ENCODE data around the gene PAFAH1B1. TPM values are rescaled to one million over a fixed set of nuclear protein-coding genes. Genes with fewer than 3 reads are reported as not detected.
"Not testable (repeated sequence)": the region's sequence is repeated elsewhere in the genome, so short reads cannot be mapped to it uniquely, and the experiment has no call there.

PAFAH1B1 gene
- total and polyA plus RNA-seq, 4 donors: 121 to 334 (median 230) TPM

DNA sequence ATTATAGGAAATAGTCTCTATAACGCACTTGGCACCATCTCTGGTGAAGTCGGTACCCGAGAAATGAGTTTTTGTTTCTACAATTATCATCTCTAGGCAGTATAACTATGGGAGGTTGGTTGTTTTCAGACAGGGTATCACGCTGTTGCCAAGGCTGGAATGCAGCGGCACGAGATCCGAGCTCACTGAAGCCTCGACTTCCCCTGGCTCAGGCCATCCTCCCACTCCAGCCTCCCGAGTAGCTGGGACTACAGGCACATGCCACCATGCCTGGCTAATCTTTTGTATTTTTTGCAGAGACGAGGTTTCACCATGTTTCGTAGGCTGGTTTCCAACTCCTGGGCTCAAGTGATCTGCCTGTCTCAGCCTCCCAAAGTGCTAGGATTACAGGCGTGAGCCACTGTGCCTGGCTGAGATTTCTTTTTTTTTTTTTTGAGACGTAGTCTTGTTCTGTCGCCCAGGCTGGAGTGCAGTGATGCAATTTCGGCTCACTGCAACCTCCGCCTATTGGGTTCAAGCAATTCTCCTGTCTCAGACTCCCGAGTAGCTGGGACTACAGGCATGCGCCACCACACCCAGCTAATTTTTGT is 105.9 kb downstream of the PAFAH1B1 start:
- peaks cover 100% of the 10 kb centered on the region for H3K36me3 ChIP-seq (ENCODE audit: control insufficient read depth, insufficient read depth, low read length)
- DNase-seq (ENCODE audit: low read depth in 4 of 6, low spot score in 6 of 6); H3K4me1 ChIP-seq (ENCODE audit: control insufficient read depth, insufficient read depth, low read length); H3K9me3 ChIP-seq (ENCODE audit: control insufficient read depth, insufficient read depth, low read length); H3K4me3 ChIP-seq (ENCODE audit: low read depth, low read length); H3K27ac ChIP-seq (ENCODE audit: low read depth, low read length); H3K27me3 ChIP-seq (ENCODE audit: control insufficient read depth, insufficient read depth, low read length): not testable (repeated sequence)
- 99% methylated on average over 13 of the region's 18 CpGs for WGBS (ENCODE audit: insufficient coverage)

DNA sequence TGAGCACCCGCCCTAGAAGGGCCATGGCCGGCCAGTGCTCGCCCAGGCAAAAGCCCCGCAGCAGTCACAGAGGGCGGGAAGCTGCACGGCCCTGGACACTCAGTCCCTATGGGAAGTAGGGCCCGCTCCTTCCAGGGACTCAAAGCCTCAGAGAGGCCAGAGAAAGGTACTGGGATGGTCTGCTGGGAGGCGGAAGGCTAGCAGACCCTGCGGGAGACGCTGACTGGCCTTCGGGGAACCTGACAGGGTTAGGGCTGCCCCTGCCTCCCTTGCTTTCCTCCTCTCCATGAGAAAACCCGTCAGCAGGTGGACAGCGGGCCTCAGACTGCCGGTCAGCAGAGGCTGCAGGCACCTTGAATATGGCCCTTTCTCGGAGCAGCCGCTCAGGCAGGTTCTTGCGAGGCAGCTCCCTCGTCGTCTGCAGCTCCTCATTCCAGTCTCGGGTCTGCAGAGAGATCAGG is 106.6 kb downstream of the PAFAH1B1 start:
- no peak for DNase-seq (ENCODE audit: low read depth in 4 of 6, low spot score in 6 of 6)
- WGBS (ENCODE audit: insufficient coverage): 89% methylated on average over 20 of the region's 20 CpGs
- no peak overlapping the region for H3K27ac ChIP-seq (ENCODE audit: low read depth, low read length)
- peaks cover 100% of the 10 kb centered on the region for H3K36me3 ChIP-seq (ENCODE audit: control insufficient read depth, insufficient read depth, low read length)
- H3K4me3 ChIP-seq (ENCODE audit: low read depth, low read length): no peak overlapping the region
- no peaks in the 10 kb centered on the region for H3K27me3 ChIP-seq (ENCODE audit: control insufficient read depth, insufficient read depth, low read length)
- no peaks in the 10 kb centered on the region for H3K4me1 ChIP-seq (ENCODE audit: control insufficient read depth, insufficient read depth, low read length)
- H3K9me3 ChIP-seq (ENCODE audit: control insufficient read depth, insufficient read depth, low read length): no peaks in the 10 kb centered on the region

DNA sequence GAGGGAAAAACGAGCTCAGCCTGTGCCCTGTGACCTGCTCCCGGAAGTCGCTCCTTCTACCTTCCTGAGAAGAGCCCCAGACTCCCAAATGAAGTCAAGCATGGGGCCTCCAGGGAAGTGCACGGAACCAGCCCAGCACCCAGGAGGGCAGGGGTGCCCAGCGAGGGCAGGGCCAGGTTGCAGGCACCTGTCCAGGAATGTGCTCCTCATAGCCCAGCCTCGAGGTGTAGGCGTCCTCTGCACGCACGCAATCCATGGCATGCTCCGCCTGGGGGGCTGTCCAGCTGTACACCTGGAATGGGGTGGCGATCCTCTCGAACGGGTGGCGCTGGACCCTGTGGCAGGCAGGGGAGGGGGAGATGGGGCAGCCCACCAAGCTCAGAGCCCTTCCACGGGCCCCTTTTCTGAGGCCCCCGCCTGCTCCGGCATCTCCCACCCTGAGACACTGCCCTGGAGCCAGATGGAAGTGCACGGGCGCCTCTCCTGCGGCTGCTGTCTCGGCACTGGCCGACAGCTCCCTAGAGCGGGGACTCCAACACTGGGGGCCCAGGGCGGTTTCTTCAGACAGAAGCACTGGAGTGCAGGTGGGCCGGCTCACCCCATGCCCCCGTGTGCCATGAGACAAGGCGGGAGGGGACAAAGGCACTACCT is 107.2 kb downstream of the PAFAH1B1 start:
- Histone ChIP-seq H3K27ac (ENCODE audit: low read depth, low read length) (no peak overlapping the region), H3K36me3 (ENCODE audit: control insufficient read depth, insufficient read depth, low read length) (peaks cover 98% of the 10 kb centered on the region), H3K4me1 (ENCODE audit: control insufficient read depth, insufficient read depth, low read length) (no peaks in the 10 kb centered on the region), H3K4me3 (ENCODE audit: low read depth, low read length) (no peak overlapping the region), H3K27me3 (ENCODE audit: control insufficient read depth, insufficient read depth, low read length) (no peaks in the 10 kb centered on the region), H3K9me3 (ENCODE audit: control insufficient read depth, insufficient read depth, low read length) (no peaks in the 10 kb centered on the region)
- 96% methylated on average over 26 of the region's 27 CpGs for WGBS (ENCODE audit: insufficient coverage)
- DNase-seq (ENCODE audit: low read depth in 4 of 6, low spot score in 6 of 6): no peak

DNA sequence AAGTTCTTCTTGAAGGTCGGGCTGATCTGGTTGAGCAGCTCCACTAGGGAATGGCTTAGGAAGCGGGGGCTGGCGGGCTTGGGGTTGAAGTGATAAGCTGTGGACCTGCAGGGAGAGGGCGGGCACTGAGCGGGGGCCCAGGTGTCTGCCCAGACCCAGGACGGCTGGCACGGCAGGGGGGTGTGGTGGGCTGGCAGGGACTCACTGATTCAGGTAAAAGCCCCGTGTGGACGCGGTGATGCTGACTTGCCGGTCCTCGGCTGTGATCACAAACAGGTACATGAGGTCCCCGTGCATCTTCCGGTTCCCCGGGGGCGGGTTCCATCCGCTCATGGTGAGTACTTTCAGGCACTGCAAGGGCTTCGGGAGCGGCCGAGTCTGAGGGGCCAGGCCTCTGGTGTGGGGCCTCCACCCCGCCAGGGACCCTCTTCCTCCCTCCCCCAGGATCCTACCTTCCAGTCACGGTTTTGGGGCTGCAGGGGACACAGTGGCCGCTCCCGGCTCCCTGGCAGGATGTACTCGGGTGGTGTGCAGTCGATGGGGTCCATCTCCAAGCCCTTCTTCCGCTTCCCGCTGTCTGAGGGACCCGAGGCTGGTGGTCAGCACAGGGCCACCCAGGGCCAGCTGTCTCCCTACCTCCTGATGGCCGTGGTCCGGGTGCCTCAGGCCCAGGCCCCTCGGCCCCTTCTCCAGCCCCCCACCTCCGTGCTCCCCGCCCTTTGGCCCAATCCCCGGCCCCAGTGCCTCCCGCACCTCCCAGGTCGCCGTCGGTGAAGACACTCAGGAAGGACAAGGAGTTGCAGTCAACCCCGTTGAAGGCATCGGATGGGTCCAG is 107.9 kb downstream of the PAFAH1B1 start:
- Histone ChIP-seq H3K27me3 (ENCODE audit: control insufficient read depth, insufficient read depth, low read length) (no peaks in the 10 kb centered on the region), H3K4me1 (ENCODE audit: control insufficient read depth, insufficient read depth, low read length) (no peaks in the 10 kb centered on the region), H3K36me3 (ENCODE audit: control insufficient read depth, insufficient read depth, low read length) (peaks cover 94% of the 10 kb centered on the region), H3K27ac (ENCODE audit: low read depth, low read length) (no peak overlapping the region), H3K9me3 (ENCODE audit: control insufficient read depth, insufficient read depth, low read length) (no peaks in the 10 kb centered on the region), H3K4me3 (ENCODE audit: low read depth, low read length) (no peak overlapping the region)
- DNase-seq (ENCODE audit: low read depth in 4 of 6, low spot score in 6 of 6): no peak
- WGBS (ENCODE audit: insufficient coverage): 94% methylated on average over 39 of the region's 41 CpGs

DNA sequence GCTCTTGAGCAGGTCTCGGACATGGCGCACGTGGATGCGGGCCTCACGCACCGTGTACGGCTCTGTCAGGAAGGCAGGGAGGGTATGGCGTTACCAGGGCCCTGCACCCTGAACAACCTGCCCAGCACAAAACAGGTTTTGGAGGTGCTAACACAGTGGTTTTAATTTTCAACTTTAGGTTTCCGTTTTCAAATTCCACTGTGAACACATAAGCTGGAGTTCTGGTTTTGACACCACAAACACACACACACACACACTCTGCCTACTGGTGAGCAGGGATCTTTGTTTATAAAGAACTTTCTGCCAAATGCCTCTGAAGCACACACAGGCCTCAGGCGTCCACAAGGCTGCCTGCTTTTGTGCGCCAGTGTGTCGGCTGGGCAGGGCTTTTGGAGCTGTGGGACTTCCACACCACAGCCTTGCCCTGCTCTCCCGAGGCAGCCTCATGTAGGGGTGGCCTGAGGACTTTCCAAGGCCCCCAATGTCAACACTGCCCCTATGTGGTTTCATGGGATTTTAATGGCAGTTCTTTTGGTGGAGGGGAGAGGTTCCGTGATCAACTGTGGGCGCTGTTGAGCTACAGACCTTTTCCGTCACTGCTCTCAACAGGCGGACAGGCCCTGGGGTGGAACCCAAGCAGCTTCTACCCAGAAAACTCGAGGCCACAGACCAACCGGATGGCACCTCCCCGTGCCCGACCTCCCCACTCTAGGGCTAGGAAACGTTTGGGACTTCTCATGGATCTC is 108.7 kb downstream of the PAFAH1B1 start:
- H3K36me3 ChIP-seq (ENCODE audit: control insufficient read depth, insufficient read depth, low read length): peaks cover 94% of the 10 kb centered on the region
- H3K4me1 ChIP-seq (ENCODE audit: control insufficient read depth, insufficient read depth, low read length): peaks cover 4% of the 10 kb centered on the region
- no peak overlapping the region for H3K4me3 ChIP-seq (ENCODE audit: low read depth, low read length)
- no peak for DNase-seq (ENCODE audit: low read depth in 4 of 6, low spot score in 6 of 6)
- WGBS (ENCODE audit: insufficient coverage): 86% methylated on average over 20 of the region's 22 CpGs
- no peaks in the 10 kb centered on the region for H3K9me3 ChIP-seq (ENCODE audit: control insufficient read depth, insufficient read depth, low read length)
- no peak overlapping the region for H3K27ac ChIP-seq (ENCODE audit: low read depth, low read length)
- no peaks in the 10 kb centered on the region for H3K27me3 ChIP-seq (ENCODE audit: control insufficient read depth, insufficient read depth, low read length)

DNA sequence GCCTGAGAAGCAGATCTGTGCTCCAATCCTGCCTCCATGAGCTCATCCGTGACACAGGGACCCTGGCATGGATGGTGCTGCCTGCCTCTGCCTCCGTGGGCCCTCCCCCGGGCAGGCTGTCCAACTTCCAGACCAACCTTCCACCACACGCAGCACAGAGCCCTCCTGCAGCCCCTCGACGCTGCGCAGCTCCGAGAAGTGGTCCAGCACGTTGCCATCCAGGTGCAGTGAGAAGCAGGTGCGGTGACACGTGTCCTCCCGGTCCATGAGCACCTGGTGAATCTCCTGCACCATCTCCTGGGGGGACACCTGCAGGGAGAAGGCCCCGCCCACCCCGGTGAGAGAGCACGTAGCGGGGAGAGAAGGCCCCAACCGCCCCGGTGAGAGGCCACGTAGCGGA is 109.7 kb downstream of the PAFAH1B1 start:
- no peaks in the 10 kb centered on the region for H3K9me3 ChIP-seq (ENCODE audit: control insufficient read depth, insufficient read depth, low read length)

DNA sequence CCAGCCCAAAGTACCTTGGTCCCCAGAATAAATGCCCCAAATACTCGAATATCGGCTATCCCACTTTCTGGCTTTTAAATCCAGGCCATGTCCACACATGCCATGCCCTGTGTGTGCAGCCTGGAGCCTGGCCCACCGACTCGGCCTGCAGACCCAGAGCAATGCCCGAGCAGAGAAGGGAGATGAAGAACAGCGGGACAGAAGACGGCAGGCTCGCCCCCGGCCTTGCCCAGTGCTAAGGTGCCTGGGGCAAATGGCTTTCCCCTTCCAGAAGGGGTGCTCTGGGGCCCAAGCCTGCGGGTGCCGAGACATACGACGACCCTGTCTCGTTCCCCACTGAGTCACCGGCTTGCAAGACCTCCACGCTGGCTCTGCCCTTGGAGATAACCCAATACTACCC is 110.2 kb downstream of the PAFAH1B1 start:
- Histone ChIP-seq H3K4me3 (ENCODE audit: low read depth, low read length) (no peak overlapping the region), H3K4me1 (ENCODE audit: control insufficient read depth, insufficient read depth, low read length) (peaks cover 18% of the 10 kb centered on the region), H3K9me3 (ENCODE audit: control insufficient read depth, insufficient read depth, low read length) (no peaks in the 10 kb centered on the region), H3K36me3 (ENCODE audit: control insufficient read depth, insufficient read depth, low read length) (peaks cover 93% of the 10 kb centered on the region), H3K27ac (ENCODE audit: low read depth, low read length) (no peak overlapping the region), H3K27me3 (ENCODE audit: control insufficient read depth, insufficient read depth, low read length) (no peaks in the 10 kb centered on the region)
- WGBS (ENCODE audit: insufficient coverage): 96% methylated on average over 16 of the region's 16 CpGs
- DNase-seq (ENCODE audit: low read depth in 4 of 6, low spot score in 6 of 6): no peak

More for the DNA sequence above, 109.7 kb downstream of the PAFAH1B1 start:
- H3K4me1 ChIP-seq (ENCODE audit: control insufficient read depth, insufficient read depth, low read length): peaks cover 14% of the 10 kb centered on the region
- no peak overlapping the region for H3K27ac ChIP-seq (ENCODE audit: low read depth, low read length)
- DNase-seq (ENCODE audit: low read depth in 4 of 6, low spot score in 6 of 6): no peak
- WGBS (ENCODE audit: insufficient coverage): 91% methylated on average over 19 of the region's 20 CpGs
- no peaks in the 10 kb centered on the region for H3K27me3 ChIP-seq (ENCODE audit: control insufficient read depth, insufficient read depth, low read length)
- peaks cover 93% of the 10 kb centered on the region for H3K36me3 ChIP-seq (ENCODE audit: control insufficient read depth, insufficient read depth, low read length)
- no peak overlapping the region for H3K4me3 ChIP-seq (ENCODE audit: low read depth, low read length)

DNA sequence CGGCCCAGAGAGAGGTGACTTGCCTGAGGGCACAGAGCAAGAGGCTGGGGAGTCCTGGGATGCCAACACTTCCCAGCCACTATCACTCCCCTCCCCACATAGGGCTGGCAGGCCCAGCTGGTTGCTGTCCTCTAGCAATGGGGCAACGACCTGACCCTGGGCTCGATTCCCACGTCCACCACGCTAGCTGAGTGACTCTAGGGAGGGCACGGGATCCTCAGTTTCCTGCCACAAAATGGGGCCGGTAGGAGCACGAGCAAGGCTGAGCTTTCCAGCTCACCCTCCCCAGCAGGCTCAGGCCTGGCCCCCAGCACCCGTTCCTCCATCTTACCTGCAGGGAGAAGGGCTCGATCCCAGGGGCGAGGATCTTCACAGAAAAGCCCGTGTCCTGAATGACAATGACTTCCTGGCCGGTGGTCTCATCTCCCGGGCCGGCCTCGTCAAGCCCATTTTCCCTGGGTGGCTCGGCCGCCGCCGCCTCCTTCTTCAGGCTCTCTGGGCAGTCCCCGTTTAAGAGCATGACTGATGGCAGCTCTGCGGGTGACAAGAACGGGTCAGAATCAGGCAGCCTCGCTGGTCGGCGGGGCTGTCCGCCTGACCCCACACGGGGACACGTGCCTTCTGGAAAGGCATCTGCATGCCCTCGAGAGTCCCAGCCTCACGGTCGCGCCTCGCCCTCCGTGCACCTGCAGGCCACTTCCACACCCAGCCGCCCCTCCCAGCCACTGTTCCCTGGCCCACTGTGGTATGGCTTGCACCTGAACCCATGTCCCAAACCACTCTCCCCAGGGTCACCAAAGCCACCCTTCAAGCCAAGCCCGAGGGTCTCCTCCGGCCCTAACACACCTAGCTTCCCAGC is 110.8 kb downstream of the PAFAH1B1 start:
- H3K27ac ChIP-seq (ENCODE audit: low read depth, low read length): no peak overlapping the region
- no peaks in the 10 kb centered on the region for H3K27me3 ChIP-seq (ENCODE audit: control insufficient read depth, insufficient read depth, low read length)
- H3K36me3 ChIP-seq (ENCODE audit: control insufficient read depth, insufficient read depth, low read length): peaks cover 91% of the 10 kb centered on the region
- DNase-seq (ENCODE audit: low read depth in 4 of 6, low spot score in 6 of 6): no peak
- no peak overlapping the region for H3K4me3 ChIP-seq (ENCODE audit: low read depth, low read length)
- peaks cover 25% of the 10 kb centered on the region for H3K4me1 ChIP-seq (ENCODE audit: control insufficient read depth, insufficient read depth, low read length)
- whole genome bisulfite sequencing (ENCODE audit: insufficient coverage): 65% methylated on average over 38 of the region's 38 CpGs
- no peaks in the 10 kb centered on the region for H3K9me3 ChIP-seq (ENCODE audit: control insufficient read depth, insufficient read depth, low read length)

DNA sequence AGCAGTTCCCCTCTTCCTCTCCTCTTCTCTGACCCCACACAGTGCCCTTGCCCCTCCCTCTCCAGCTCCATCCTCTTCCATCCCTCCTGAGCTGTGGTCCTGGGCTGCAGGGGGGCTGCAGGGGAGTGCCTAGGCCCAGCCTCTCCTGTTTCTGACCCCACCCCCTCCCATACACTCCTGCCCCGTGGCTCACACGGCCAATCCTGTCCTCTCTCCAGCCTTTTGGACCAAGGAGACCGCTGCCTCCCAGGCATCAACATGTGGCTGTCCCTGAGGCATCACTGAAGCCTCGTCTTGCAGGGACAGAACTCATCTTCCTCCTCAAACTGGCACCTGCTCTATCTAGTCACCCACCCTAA is 111.4 kb downstream of the PAFAH1B1 start:
- Histone ChIP-seq H3K36me3 (ENCODE audit: control insufficient read depth, insufficient read depth, low read length) (peaks cover 85% of the 10 kb centered on the region), H3K9me3 (ENCODE audit: control insufficient read depth, insufficient read depth, low read length) (no peaks in the 10 kb centered on the region), H3K4me3 (ENCODE audit: low read depth, low read length) (no peak overlapping the region), H3K27ac (ENCODE audit: low read depth, low read length) (no peak overlapping the region), H3K27me3 (ENCODE audit: control insufficient read depth, insufficient read depth, low read length) (no peaks in the 10 kb centered on the region), H3K4me1 (ENCODE audit: control insufficient read depth, insufficient read depth, low read length) (peaks cover 31% of the 10 kb centered on the region)
- 39% methylated on average over 4 of the region's 4 CpGs for WGBS (ENCODE audit: insufficient coverage)
- no peak for DNase-seq (ENCODE audit: low read depth in 4 of 6, low spot score in 6 of 6)

Data from spinal cord (tissue), 10 donors.